ENCODE measurements around the gene HUWE1.

DNA sequence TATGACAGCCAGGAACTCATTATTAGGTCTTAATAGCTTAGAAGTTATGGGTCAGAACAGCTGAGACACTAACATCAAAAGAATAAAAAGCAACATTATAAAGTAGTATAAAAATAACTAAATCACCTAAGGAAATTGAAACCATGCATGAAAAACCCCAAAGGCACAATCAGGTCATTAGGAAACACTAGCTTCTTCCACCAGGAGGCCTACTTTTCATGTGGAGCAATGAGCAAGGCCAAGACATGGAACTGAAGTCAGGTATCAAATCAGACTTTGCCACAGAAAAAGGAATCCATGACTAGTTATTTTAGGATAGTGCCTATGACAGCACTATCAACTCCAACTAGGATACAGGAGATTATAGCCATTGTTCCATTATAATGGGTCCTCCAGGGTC, 7.9 kb downstream of the HUWE1 start:
- TF ChIP-seq, protein P1, sequence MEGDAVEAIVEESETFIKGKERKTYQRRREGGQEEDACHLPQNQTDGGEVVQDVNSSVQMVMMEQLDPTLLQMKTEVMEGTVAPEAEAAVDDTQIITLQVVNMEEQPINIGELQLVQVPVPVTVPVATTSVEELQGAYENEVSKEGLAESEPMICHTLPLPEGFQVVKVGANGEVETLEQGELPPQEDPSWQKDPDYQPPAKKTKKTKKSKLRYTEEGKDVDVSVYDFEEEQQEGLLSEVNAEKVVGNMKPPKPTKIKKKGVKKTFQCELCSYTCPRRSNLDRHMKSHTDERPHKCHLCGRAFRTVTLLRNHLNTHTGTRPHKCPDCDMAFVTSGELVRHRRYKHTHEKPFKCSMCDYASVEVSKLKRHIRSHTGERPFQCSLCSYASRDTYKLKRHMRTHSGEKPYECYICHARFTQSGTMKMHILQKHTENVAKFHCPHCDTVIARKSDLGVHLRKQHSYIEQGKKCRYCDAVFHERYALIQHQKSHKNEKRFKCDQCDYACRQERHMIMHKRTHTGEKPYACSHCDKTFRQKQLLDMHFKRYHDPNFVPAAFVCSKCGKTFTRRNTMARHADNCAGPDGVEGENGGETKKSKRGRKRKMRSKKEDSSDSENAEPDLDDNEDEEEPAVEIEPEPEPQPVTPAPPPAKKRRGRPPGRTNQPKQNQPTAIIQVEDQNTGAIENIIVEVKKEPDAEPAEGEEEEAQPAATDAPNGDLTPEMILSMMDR (conservative IDR thresholded peaks at IDR 0.05), result no peak
- no peak for TF ChIP-seq ZFX (IDR thresholded peaks at IDR 0.05)
